Stimulated activated CD4-positive, alpha-beta T cell treated with anti-CD3 and anti-CD28 coated beads, TNF-alpha, amount 100 ng/mL, for 1 hour (primary cell): ENCODE data around the gene ADGRL1.
"Not testable (repeated sequence)": the region's sequence is repeated elsewhere in the genome, so short reads cannot be mapped to it uniquely, and the experiment has no call there.

Experiments
- DNase-seq, 3 donors: peaks; one replicate each; pipeline ENCODE4 v3.0.0-alpha.2; 2020; ENCODE audit warnings: low read depth in 3 of 3, low spot score in 1 of 3

Gene ADGRL1

DNA sequence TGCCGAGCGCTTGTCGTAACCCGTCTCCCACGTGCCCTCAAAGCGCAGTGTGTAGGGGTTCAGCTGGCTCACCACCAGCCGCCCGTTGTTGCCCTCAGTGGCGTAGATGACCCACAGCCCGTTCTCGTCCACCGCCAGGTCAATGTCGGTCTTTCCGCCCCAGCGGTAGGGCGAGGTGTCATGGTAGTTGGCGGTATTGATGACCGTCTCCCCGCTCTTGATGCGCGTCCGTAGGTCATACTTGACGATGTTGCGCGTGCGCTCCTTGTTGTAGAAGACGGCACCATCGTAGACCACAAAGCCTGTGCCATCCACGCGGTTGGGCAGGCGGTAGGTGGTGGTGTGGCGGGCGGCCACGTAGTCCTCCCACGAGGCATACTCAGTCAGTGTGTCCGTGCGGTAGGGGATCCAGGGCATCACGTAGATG lies 43.1 kb downstream of the ADGRL1 start:
- no peak for DNase-seq

- no peak for DNase-seq
Observed at GRCh38 chr19:14161305-14161704, 44.7 kb downstream of the ADGRL1 start.

DNA sequence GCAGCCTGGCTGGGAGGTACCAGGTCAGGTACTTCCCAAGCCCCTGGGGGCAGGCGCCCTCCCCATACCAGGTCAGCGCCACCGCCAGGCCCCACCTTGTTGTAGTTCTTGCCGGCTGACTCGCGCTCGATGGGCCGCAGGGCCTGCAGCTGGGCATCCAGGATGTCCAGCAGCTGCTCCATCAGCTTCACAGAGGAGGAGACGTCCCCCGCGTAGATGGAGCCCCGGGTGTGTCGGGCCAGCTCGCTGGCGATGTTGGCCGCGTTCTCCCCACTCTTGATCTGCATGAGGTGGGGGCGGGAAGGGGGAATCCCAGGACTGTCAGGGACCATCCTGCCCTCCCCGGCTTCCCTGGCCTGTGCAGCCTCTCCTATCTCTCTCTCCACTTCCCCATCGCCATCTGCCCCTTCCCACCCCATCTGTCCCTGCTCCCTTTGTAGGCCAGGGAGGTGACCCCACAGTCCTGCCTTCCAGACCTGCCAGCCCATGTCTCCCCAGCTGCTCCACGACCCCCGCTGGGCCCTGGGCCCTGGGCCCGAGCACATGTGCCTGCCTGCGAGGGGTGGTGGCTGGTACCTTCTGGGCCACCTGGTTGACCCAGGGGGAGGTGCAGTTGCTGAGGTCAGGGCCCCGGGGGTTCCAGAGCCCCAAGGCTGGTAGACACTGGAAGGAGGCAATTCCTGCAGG lies 45.8 kb downstream of the ADGRL1 start:
- DNase-seq: no peak

DNA sequence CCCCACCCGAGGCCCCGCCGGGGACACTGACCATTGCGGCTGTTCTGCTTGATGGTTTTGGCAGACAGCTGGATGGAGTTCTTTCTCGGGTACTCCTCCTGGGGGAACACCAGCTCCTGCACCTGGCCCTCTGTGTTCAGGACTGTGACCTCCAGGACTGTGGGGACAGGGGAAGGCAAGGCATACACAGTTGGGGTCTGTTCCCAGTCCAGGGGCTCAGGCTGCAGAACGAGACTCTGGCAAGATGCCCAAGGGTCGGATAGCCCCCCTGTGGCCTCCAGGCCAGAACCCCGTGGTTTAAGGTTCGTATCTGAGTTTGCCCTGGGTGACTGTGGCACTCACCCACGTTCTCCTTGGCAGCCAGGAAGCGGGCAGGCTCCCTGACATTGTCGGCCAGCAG lies 46.9 kb downstream of the ADGRL1 start:
- DNase-seq: no peak

DNA sequence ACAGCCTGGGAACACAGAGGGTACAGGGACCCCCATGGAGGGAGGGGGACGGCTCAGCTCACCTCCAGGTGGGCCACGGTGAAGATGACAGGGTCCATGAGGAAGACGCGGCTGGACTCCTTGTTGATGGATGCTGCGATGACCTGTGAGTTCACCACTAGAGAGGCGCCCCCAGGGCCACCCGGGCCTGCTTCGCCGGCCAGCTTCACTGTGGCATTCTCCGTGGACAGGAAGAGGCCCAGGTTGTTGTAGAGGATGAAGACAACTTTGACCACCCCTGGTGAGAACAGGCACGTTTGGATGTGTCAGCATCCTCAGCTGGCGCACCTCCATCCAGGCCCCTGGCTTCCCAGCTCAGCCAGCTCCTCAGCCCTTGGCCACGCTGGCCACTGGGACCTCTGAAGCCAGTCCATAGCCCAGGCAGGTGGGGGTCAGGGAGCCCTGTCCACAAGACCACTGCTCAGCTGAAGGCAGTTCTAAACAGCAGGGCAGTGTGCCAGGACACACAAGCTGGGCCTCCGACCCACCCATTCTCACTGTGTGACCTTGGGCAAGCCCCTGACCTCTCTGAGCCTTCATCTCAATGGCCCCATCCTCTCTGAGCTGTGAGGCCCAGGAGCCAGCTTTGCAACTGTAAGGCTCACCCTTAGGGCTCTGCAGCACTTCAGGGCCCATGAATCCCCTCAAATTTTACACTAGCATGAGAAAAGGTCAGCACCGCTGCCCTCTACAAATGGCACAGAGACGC lies 47.5 kb downstream of the ADGRL1 start:
- no peak for DNase-seq

DNA sequence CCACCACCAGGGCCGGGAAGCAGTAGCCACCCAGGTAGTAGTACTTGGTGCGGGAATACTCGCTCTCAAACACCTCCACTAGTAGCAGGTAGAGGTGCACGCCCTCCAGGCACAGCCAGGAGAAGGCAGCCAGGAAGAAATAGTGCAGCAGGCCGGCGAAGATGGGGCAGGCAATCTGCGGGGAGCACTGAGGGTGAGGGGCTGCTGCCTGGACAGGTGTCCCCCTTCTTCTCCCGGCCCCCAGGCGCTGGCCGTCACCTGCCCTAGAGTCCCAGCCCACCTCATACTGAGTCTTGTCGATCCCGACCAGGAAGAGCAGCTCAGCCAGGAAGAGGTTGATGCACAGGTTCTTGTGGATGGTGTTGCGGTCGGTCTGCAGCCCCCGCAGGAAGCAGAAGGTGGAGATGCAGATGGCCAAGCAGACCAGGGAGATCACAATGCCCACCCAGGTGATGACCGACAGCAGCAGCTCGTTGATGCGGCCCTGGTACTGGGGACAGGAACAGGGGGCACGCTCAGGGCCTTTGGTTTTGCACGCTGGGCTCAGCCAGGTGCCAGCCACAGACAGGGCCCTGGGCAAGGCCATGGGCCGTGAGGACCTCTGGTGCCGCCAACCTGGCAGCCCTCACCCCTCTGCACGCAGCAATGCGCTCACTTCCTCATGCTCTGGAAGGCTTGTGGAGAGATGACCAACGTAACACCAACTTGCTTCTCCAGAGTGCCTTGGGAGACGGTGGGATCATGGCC lies 48.8 kb downstream of the ADGRL1 start:
- DNase-seq: no peak

DNA sequence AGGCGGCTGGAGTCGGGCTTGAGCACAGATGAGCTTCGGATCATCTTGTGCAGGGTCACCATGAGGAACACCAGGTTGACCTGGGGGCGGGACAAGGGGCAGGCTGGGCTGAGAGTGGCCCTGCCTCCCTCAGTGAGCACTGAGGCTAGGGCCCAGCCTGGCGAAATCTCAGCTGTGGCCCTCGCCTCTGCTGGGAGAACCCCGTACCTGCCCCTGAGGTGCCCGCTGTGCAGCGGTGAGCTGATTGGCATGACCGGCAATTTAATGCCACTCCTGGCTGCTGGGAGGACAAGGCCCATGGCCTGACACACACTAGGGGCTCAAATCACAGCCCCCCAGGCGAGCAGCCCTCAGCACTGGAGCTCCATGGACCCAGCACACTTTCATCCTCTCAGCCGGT lies 49.8 kb downstream of the ADGRL1 start:
- DNase-seq: no peak

GRCh38 chr19:14155371-14155770 lies 50.6 kb downstream of the ADGRL1 start:
- DNase-seq: no peak

- no peak for DNase-seq
Observed at GRCh38 chr19:14152713-14153112, 53.3 kb downstream of the ADGRL1 start.

- no peak for DNase-seq
Observed at GRCh38 chr19:14150770-14151661, 55.0 kb downstream of the ADGRL1 start.

- DNase-seq: no peak
Observed at GRCh38 chr19:14150041-14150769, 55.8 kb downstream of the ADGRL1 start.

DNA sequence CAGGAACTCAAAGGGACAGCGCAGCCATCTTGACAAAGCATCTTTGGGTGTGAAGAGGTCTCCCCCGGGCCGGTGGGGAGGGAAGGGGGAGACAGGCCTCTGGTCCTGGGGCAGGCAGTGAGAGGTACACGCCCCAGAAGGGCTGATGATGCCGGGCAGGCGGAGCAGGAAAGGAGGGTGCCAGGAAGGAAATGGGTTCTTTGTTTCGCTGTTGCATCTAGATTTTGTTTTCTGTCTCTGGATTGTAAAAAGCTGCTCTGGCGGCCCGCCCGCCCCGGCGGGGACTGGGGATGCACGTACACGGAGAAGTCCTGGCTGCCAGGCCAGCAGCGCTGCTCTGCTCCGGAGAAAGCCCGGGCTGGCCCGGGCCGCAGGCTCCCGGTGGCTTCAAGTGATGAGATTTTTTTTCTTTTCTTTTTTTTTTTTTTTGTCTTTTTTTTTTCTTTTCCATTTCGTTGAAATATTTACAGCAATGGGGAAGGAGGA lies 56.4 kb downstream of the ADGRL1 start:
- DNase-seq: peak; percentile 23 to 39 (median 35)

DNA sequence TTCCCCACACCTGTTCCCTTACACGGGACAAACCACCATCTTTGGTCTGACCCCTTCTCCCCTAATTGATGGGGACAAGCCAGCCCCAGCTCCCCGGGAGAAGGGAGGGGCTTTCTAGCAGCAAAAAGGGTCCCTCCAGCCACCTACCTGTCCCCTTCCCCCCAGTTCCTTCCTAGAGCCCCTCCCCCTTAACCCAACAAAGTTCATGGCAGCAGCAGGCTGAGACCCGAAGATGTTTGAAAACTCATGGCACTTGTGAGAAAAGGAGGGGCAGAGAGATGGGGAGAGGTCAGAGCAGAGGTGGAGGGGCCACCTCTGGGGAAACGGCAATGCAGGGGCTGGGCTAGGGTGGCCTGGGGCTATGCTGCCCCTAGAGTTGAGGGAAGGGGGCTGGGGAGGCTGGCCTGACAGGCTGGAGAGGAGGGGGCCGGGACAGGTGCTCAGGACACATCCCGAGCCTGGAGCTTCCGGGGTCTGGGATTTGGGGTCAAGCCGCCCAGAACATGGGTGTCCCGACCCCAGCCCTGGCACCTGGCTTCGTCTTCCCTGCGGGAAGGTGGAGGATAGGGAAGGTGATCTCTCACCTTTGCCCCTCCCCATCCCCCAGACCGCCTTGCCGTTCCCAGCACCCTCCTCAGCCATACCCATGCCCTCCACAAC lies 57.1 kb downstream of the ADGRL1 start:
- no peak for DNase-seq

DNA sequence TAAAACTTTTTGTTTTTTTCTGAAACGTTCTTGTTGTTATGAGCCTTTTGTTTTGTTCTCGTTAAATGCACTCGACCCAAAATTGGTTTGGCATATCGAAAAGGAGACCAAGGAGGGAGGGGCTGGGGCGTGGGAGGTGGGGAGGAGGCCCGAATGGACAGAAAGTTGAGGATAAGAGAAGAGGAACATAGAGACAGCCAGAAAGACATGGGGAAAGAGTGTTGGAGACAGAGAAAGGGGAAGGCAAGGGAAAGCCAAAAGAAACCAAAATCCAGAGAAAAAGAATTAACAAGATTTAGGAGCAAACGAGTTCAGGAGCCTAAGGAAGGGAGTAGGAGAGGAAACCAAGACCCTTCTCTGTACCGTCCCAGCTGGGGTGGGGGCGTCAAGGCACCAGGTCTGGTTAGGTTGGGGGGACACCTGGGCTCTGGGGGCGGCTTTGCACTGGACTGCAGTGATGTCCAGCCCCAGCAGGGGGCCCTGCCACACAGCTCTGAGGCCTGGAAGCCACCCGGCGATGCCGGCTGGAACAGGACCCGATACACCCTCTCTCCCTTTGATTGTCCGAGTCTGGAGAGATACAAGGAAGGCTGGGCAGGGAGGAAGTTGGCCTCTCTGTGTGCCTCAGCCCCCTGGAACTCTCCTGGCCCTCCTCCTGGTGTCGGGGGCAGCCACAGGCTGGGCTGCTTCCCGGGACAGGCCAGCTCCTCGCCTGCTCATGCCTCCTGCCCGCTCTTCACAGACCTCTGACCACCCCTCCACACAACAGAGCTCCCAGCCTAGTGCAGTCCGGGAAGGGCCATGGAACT lies 58.0 kb downstream of the ADGRL1 start:
- no peak for DNase-seq

- DNase-seq: no peak
Observed at GRCh38 chr19:14146789-14147216, 59.2 kb downstream of the ADGRL1 start.

- DNase-seq: not testable (repeated sequence)
Observed at GRCh38 chr19:14146169-14146568, 59.8 kb downstream of the ADGRL1 start.

- DNase-seq: no peak
Observed at GRCh38 chr19:14145381-14145780, 60.6 kb downstream of the ADGRL1 start.

GRCh38 chr19:14142262-14143190 lies 63.4 kb downstream of the ADGRL1 start:
- no peak for DNase-seq
